Neural progenitor cell (in vitro differentiated cells): ENCODE data around the gene KASH5.

ENCODE experiments used
- CTCF ChIP-seq: fragments of 200-600 bp; sonication (generic); IDR thresholded peaks from 2 replicates; pipeline ENCODE4 v1.5.1; 2017; ENCODE audit warnings: antibody characterized with exemption, mild to moderate bottlenecking
- EZH2 ChIP-seq: fragments of 200-600 bp; sonication (generic); IDR thresholded peaks from 2 replicates; pipeline ENCODE4 v1.6.1; 2017; ENCODE audit warnings: antibody characterized with exemption, mild to moderate bottlenecking, moderate library complexity

- TF ChIP-seq CTCF (no peak), EZH2 (no peak)
These were observed 39.5 kb upstream of the KASH5 start for GRCh38 chr19:49348305-49349189.
